ENCODE measurements around the gene NACC2. TPM values are rescaled to one million over a fixed set of nuclear protein-coding genes. Genes with fewer than 3 reads are reported as not detected.
A peak's percentile ranks its signal among the peaks of the same experiment; 100 is the strongest.

The NACC2 gene
- polyA plus RNA-seq, 1 donor (not counting 4 experiments of a cell fraction or from before 2014, with no cell fraction given), result 4.6 TPM

GRCh38 chr9:136140966-136141365, 45.9 kb upstream of the NACC2 start:
- TF ChIP-seq, protein P1, sequence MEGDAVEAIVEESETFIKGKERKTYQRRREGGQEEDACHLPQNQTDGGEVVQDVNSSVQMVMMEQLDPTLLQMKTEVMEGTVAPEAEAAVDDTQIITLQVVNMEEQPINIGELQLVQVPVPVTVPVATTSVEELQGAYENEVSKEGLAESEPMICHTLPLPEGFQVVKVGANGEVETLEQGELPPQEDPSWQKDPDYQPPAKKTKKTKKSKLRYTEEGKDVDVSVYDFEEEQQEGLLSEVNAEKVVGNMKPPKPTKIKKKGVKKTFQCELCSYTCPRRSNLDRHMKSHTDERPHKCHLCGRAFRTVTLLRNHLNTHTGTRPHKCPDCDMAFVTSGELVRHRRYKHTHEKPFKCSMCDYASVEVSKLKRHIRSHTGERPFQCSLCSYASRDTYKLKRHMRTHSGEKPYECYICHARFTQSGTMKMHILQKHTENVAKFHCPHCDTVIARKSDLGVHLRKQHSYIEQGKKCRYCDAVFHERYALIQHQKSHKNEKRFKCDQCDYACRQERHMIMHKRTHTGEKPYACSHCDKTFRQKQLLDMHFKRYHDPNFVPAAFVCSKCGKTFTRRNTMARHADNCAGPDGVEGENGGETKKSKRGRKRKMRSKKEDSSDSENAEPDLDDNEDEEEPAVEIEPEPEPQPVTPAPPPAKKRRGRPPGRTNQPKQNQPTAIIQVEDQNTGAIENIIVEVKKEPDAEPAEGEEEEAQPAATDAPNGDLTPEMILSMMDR (optimal IDR thresholded peaks at IDR 0.05 in 1 of 3, IDR thresholded peaks at IDR 0.05 in 1 of 3, conservative IDR thresholded peaks at IDR 0.05 in 1 of 3; ENCODE audit: extremely low read depth in 1 of 3, insufficient read depth in 2 of 3, low read length in 3 of 3), result no peak
- TF ChIP-seq EZH2 (IDR thresholded peaks at IDR 0.05; ENCODE audit: low read length), result no peak
- DNase-seq (ENCODE audit: low read depth, low spot score) (no peak), FAIRE-seq (peak; percentile 76)

DNA sequence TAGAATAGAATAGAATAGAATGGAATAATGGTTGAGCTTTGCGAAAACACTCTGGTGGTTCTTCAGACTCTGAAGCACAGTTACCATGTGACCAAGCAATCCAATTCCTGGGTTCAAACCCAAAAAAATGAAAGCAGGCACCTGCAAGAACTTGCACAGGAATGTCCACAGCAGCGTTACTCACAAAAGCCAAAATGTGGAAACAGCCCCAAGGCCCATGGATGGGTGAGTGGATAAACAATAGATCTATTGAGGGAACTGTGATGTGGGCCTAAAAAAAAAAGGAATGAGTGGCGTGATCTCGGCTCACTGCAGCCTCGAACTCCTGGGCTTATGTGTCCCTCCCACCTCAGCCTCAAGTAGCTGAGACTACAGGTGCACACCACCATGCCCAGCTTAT, 45.0 kb upstream of the NACC2 start:
- H3K9me1 ChIP-seq (ENCODE audit: control insufficient read depth, extremely low read depth, insufficient read depth, low read length), result no peaks in the 10 kb centered on the region
- H3K4me3 ChIP-seq (ENCODE audit: control insufficient read depth in 2 of 3, extremely low read depth in 1 of 3, insufficient read depth in 2 of 3, low read depth in 1 of 3, low read length in 3 of 3), result no peak overlapping the region
- H3K27me3 ChIP-seq (ENCODE audit: control insufficient read depth, extremely low read depth, insufficient read depth, low read length), result peaks cover 36% of the 10 kb centered on the region
- no peak overlapping the region for H3K9ac ChIP-seq (ENCODE audit: control insufficient read depth, extremely low read depth, insufficient read depth, low read length)
- no peaks in the 10 kb centered on the region for H3K9me3 ChIP-seq (ENCODE audit: control insufficient read depth, low read depth, low read length)
- no peaks in the 10 kb centered on the region for H4K20me1 ChIP-seq (ENCODE audit: control insufficient read depth, extremely low read depth, insufficient read depth, low read length)
- DNase-seq (ENCODE audit: low read depth, low spot score) (peak; percentile 67), FAIRE-seq (peak; percentile 90)
- peaks cover 10% of the 10 kb centered on the region for H3K4me1 ChIP-seq (ENCODE audit: control insufficient read depth, extremely low read depth, insufficient read depth, low read length)
- H3K79me2 ChIP-seq (ENCODE audit: control insufficient read depth, insufficient read depth, low read length), result no peaks in the 10 kb centered on the region
- no peak overlapping the region for H3K27ac ChIP-seq (ENCODE audit: control insufficient read depth, insufficient read depth, low read length)
- TF ChIP-seq, protein P1 (optimal IDR thresholded peaks at IDR 0.05 in 1 of 3, IDR thresholded peaks at IDR 0.05 in 1 of 3, conservative IDR thresholded peaks at IDR 0.05 in 1 of 3; ENCODE audit: extremely low read depth in 1 of 3, insufficient read depth in 2 of 3, low read length in 3 of 3), result no peak
- TF ChIP-seq EZH2 (IDR thresholded peaks at IDR 0.05; ENCODE audit: low read length), result no peak
- dilution Hi-C loops (cut with MboI; ENCODE audit: extremely low pct_ligation_motif_present, low sequenced_read_pairs), result no loop called here
- H3K36me3 ChIP-seq (ENCODE audit: control insufficient read depth in 2 of 2, extremely low read depth in 1 of 2, insufficient read depth in 2 of 2, low read length in 2 of 2), result no peaks in the 10 kb centered on the region
- H2AFZ ChIP-seq (ENCODE audit: control insufficient read depth, low read length), result no peak overlapping the region
- no peak overlapping the region for H3K4me2 ChIP-seq (ENCODE audit: control insufficient read depth, extremely low read depth, insufficient read depth, low read depth, low read length)

More at GRCh38 chr9:136140966-136141365, 45.9 kb upstream of the NACC2 start:
- no peak overlapping the region for H3K9ac ChIP-seq (ENCODE audit: control insufficient read depth, extremely low read depth, insufficient read depth, low read length)
- H3K4me3 ChIP-seq (ENCODE audit: control insufficient read depth in 2 of 3, extremely low read depth in 1 of 3, insufficient read depth in 2 of 3, low read depth in 1 of 3, low read length in 3 of 3), result no peak overlapping the region
- dilution Hi-C loops (cut with MboI; ENCODE audit: extremely low pct_ligation_motif_present, low sequenced_read_pairs), result no loop called here
- H3K4me1 ChIP-seq (ENCODE audit: control insufficient read depth, extremely low read depth, insufficient read depth, low read length), result peaks cover 10% of the 10 kb centered on the region
- H3K27me3 ChIP-seq (ENCODE audit: control insufficient read depth, extremely low read depth, insufficient read depth, low read length), result peaks cover 32% of the 10 kb centered on the region
- no peaks in the 10 kb centered on the region for H4K20me1 ChIP-seq (ENCODE audit: control insufficient read depth, extremely low read depth, insufficient read depth, low read length)
- H3K9me1 ChIP-seq (ENCODE audit: control insufficient read depth, extremely low read depth, insufficient read depth, low read length), result no peaks in the 10 kb centered on the region
- peak overlapping the region; percentile 47 for H3K27ac ChIP-seq (ENCODE audit: control insufficient read depth, insufficient read depth, low read length)
- H3K79me2 ChIP-seq (ENCODE audit: control insufficient read depth, insufficient read depth, low read length), result no peaks in the 10 kb centered on the region
- H3K36me3 ChIP-seq (ENCODE audit: control insufficient read depth in 2 of 2, extremely low read depth in 1 of 2, insufficient read depth in 2 of 2, low read length in 2 of 2), result no peaks in the 10 kb centered on the region
- H3K9me3 ChIP-seq (ENCODE audit: control insufficient read depth, low read depth, low read length), result no peaks in the 10 kb centered on the region
- H3K4me2 ChIP-seq (ENCODE audit: control insufficient read depth, extremely low read depth, insufficient read depth, low read depth, low read length), result no peak overlapping the region
- peak overlapping the region; percentile 12 for H2AFZ ChIP-seq (ENCODE audit: control insufficient read depth, low read length)
